Measurements from ENCODE around the gene RXYLT1.

- no peak for TF ChIP-seq GATA3 (IDR thresholded peaks at IDR 0.05; ENCODE audit: low read depth, low read length)
- TF ChIP-seq GATA2 (IDR thresholded peaks at IDR 0.05; ENCODE audit: low read depth, low read length), result no peak
Measured at GRCh38 chr12:63752841-63753240, 26.9 kb upstream of the RXYLT1 start.

All from SH-SY5Y (cell line).